Natural killer cell (primary cell): ENCODE results near the gene FUBP3. TPM values are rescaled to one million over a fixed set of nuclear protein-coding genes. Genes with fewer than 3 reads are reported as not detected.

Experiments
- ATAC-seq, 3 donors: fragments of 150-1000 bp in 2 of 3; fragments of 200-7000 bp in 1 of 3; cut with Tn5 transposase; 1 replicate in 1 of 3; 2 replicates in 2 of 3; pipeline ENCODE4 v1.10.0; 2021; ENCODE audit warnings: mild to moderate bottlenecking in 2 of 3, moderate library complexity in 2 of 3
- DNase-seq, 2 donors: peaks; one replicate each; pipeline versions ENCODE4 v3.0.0 to v3.0.0-alpha.2; 2013 to 2021; ENCODE audit warnings: mixed read lengths in 1 of 2
- H3K27ac ChIP-seq: one replicate; pipeline ENCODE4 v1.5.1; 2013; ENCODE audit warnings: mild to moderate bottlenecking, low read length
- H3K27me3 ChIP-seq: one replicate; pipeline ENCODE4 v1.6.1; 2013; ENCODE audit warnings: low read length; ENCODE audit not compliant: control insufficient read depth, insufficient read depth
- H3K36me3 ChIP-seq: one replicate; pipeline ENCODE4 v1.6.1; 2013; ENCODE audit warnings: low read length; ENCODE audit not compliant: control insufficient read depth, insufficient read depth
- H3K4me1 ChIP-seq: one replicate; pipeline ENCODE4 v1.6.1; 2013; ENCODE audit warnings: low read length; ENCODE audit not compliant: control insufficient read depth, insufficient read depth
- H3K4me3 ChIP-seq: one replicate; pipeline ENCODE4 v1.5.1; 2013; ENCODE audit warnings: low read length
- H3K9me3 ChIP-seq: one replicate; pipeline ENCODE4 v1.6.1; 2013; ENCODE audit warnings: low read length; ENCODE audit not compliant: control insufficient read depth, insufficient read depth
- H3K27ac Mint-ChIP-seq, 2 donors: one replicate each; pipeline ENCODE4 v1.8.0; 2022; ENCODE audit warnings: mild to moderate bottlenecking in 2 of 2, mixed read lengths in 2 of 2, moderate library complexity in 1 of 2
- H3K27me3 Mint-ChIP-seq, 2 donors: one replicate each; pipeline ENCODE4 v1.8.0; 2022; ENCODE audit warnings: low read depth in 2 of 2, mixed read lengths in 2 of 2
- H3K36me3 Mint-ChIP-seq: one replicate; pipeline ENCODE4 v1.8.0; 2022; ENCODE audit warnings: mixed read lengths
- H3K4me1 Mint-ChIP-seq, 2 donors: one replicate each; pipeline ENCODE4 v1.8.0; 2022; ENCODE audit warnings: mixed read lengths in 2 of 2
- H3K4me3 Mint-ChIP-seq: one replicate; pipeline ENCODE4 v1.8.0; 2022; ENCODE audit warnings: mild to moderate bottlenecking, moderate library complexity, mixed read lengths
- H3K9me3 Mint-ChIP-seq, 2 donors: one replicate each; pipeline ENCODE4 v1.8.0; 2022; ENCODE audit warnings: mixed read lengths in 2 of 2
- WGBS: methylation state at CpG from one replicate; pipeline ENCODE4 v1.1.7; 2013; ENCODE audit warnings: missing lambda C conversion rate; ENCODE audit not compliant: insufficient coverage; 5-methylcytosine and 5-hydroxymethylcytosine counted together
- intact Hi-C: fragments of 100-400 bp; cut with micrococcal nuclease; formaldehyde crosslinking; loops from one replicate; pipeline ENCODE4 v1.14.2; 2022
- total RNA-seq, 4 donors: library from RNA; stranded (reverse); fragments of 120-200 nt in 1 of 4; gene quantifications; one replicate each; pipeline versions ENCODE4 v1.2.3 to v1.2.4, GENCODE V29; 2013 to 2022
- TF ChIP-seq, protein P1 (sequence below): fragments of 200-600 bp; IDR thresholded peaks from one replicate; pipeline ENCODE4 v1.8.0; 2022; ENCODE audit warnings: antibody characterized with exemption

FUBP3 gene
- total RNA-seq, 3 donors from 2014 or later (not counting 1 experiment from before 2014, with no cell fraction given), result 40.8 to 45.2 (median 41.3) TPM

DNA sequence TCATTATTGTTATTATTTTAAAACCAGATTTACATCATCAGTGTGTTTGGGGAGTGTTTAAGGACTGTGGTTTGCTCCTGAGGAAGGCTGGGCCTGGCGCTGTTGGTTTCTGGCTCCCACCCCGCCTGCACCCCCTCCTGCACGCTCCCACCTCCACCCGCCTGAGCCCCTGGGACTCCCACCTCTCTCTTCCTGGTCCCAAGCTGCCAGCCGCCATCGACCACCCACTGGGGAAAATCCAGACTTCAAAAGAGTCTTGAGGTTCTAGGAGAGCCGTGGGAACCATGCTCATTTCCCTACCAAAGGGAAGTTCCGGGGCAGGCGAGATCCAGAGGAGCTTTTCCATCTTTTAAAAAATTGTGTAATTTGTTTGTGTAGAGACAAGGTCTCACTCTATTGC, 35.0 kb upstream of the FUBP3 start:
- peaks cover 0 to 5% of the 10 kb centered on the region in 2 donors for H3K4me1 Mint-ChIP-seq
- intact Hi-C loops, result no loop called here
- H3K36me3 Mint-ChIP-seq, result no peaks in the 10 kb centered on the region
- peaks cover 4% of the 10 kb centered on the region for H3K9me3 ChIP-seq
- no peaks in the 10 kb centered on the region for H3K27me3 ChIP-seq
- H3K27ac Mint-ChIP-seq, result no peak overlapping the region
- ATAC-seq (no peak), DNase-seq (no peak)
- no peak overlapping the region for H3K4me3 ChIP-seq
- H3K36me3 ChIP-seq, result no peaks in the 10 kb centered on the region
- no peaks in the 10 kb centered on the region for H3K9me3 Mint-ChIP-seq
- H3K27ac ChIP-seq, result no peak overlapping the region
- WGBS, result 77% methylated on average over 8 of the region's 9 CpGs
- peaks cover 13 to 21% of the 10 kb centered on the region in 2 donors for H3K27me3 Mint-ChIP-seq
- TF ChIP-seq, protein P1, sequence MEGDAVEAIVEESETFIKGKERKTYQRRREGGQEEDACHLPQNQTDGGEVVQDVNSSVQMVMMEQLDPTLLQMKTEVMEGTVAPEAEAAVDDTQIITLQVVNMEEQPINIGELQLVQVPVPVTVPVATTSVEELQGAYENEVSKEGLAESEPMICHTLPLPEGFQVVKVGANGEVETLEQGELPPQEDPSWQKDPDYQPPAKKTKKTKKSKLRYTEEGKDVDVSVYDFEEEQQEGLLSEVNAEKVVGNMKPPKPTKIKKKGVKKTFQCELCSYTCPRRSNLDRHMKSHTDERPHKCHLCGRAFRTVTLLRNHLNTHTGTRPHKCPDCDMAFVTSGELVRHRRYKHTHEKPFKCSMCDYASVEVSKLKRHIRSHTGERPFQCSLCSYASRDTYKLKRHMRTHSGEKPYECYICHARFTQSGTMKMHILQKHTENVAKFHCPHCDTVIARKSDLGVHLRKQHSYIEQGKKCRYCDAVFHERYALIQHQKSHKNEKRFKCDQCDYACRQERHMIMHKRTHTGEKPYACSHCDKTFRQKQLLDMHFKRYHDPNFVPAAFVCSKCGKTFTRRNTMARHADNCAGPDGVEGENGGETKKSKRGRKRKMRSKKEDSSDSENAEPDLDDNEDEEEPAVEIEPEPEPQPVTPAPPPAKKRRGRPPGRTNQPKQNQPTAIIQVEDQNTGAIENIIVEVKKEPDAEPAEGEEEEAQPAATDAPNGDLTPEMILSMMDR, result no peak
- H3K4me1 ChIP-seq, result no peaks in the 10 kb centered on the region
- no peak overlapping the region for H3K4me3 Mint-ChIP-seq

DNA sequence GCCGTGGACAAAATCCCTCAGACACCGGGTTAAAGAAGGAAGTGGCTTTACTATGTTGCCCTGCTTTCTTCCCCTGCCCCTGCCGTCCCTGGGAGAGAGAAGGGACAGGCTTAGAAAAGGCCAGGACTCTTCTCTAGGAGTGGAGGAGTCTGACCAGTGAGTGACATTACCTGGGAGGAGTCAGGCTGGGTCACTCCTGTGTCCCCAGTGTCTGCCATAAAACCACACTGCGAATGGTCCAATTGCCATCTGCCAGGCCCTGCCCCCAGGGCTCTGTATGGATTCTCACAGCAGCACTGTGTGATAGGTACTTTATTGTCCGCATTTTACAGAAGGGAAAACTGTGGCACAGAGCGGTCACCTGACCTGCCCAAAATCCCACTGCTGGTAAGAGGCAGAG, 31.3 kb upstream of the FUBP3 start:
- TF ChIP-seq, protein P1, result no peak
- H3K4me1 ChIP-seq, result no peaks in the 10 kb centered on the region
- H3K4me3 ChIP-seq, result no peak overlapping the region
- no peaks in the 10 kb centered on the region for H3K36me3 ChIP-seq
- Mint-ChIP-seq H3K27me3 (peaks cover 0 to 10% of the 10 kb centered on the region in 2 donors), H3K36me3 (no peaks in the 10 kb centered on the region), H3K27ac (no peak overlapping the region), H3K9me3 (no peaks in the 10 kb centered on the region), H3K4me1 (no peaks in the 10 kb centered on the region), H3K4me3 (no peak overlapping the region)
- DNase-seq, result no peak
- H3K27me3 ChIP-seq, result no peaks in the 10 kb centered on the region
- WGBS, result 79% methylated on average over 6 of the region's 6 CpGs
- peaks cover 4% of the 10 kb centered on the region for H3K9me3 ChIP-seq
- ATAC-seq, result no peak
- intact Hi-C loops, result no loop called here
- H3K27ac ChIP-seq, result no peak overlapping the region

DNA sequence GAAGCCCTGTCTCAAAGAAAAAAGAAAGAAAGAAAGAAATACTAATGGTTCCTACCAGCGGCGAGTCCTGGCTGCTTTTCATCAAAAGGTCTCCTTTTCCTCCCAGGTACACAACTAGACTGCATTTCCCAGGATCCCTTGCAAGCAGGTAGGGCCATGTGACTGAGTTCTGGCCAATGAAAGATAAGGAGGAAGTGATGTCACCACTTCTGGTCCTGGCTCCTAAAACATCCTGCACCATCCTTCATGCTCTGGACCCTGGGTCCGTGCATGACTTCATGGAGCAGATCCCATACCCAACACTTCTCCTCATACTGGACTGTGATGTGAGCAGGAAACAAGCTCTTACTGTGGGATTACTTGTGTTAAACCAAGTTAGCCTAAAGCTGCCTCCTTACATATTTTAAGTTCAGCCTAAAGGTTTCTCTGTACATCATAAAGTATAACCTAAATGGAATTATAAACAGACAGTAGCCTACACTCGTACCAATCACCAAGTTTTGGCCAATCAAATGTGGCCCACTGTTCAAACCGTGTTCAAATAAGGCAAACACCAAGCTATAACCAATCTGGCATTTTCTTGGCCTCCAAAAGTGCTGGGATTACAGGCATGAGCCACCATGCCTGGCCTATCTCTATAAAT, 30.2 kb upstream of the FUBP3 start:
- peaks cover 0 to 5% of the 10 kb centered on the region in 2 donors for H3K27me3 Mint-ChIP-seq
- H3K9me3 ChIP-seq, result peaks cover 4% of the 10 kb centered on the region
- H3K27me3 ChIP-seq, result no peaks in the 10 kb centered on the region
- H3K36me3 ChIP-seq, result no peaks in the 10 kb centered on the region
- no peak overlapping the region for H3K27ac Mint-ChIP-seq
- intact Hi-C loops, result no loop called here
- ATAC-seq (no peak), DNase-seq (no peak)
- H3K36me3 Mint-ChIP-seq, result no peaks in the 10 kb centered on the region
- no peaks in the 10 kb centered on the region for H3K9me3 Mint-ChIP-seq
- H3K4me3 ChIP-seq, result no peak overlapping the region
- no peak overlapping the region for H3K27ac ChIP-seq
- 95% methylated on average over 3 of the region's 5 CpGs for WGBS
- TF ChIP-seq, protein P1, result no peak
- H3K4me1 Mint-ChIP-seq, result no peaks in the 10 kb centered on the region
- H3K4me3 Mint-ChIP-seq, result no peak overlapping the region
- no peaks in the 10 kb centered on the region for H3K4me1 ChIP-seq

DNA sequence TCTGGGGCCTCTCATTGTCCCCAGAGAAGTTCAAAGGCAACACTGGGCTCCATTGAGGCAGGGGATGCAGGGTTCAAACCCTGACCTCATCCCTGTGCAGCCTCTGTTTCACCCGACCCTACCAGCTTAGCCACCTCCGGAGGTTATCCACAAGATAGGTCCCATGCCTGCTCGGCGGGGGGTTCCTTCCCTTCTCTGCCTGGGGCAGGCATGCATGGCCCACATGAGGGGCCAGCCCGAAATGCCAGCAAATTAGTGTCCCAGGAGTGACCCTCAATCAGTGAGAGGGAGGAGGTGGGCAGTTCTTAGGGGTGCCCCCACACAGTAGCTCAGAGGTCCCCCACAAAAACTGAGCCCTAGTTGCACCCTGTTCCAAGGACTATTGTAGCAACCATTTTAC, 24.8 kb upstream of the FUBP3 start:
- DNase-seq, result no peak
- Mint-ChIP-seq H3K36me3 (no peaks in the 10 kb centered on the region), H3K4me3 (no peak overlapping the region), H3K27me3 (peaks cover 6 to 8% of the 10 kb centered on the region in 2 donors), H3K27ac (no peak overlapping the region), H3K4me1 (no peaks in the 10 kb centered on the region), H3K9me3 (no peaks in the 10 kb centered on the region)
- ATAC-seq, result peak in 1 of 3 donors; percentile 19
- Histone ChIP-seq H3K27me3 (no peaks in the 10 kb centered on the region), H3K9me3 (no peaks in the 10 kb centered on the region), H3K36me3 (no peaks in the 10 kb centered on the region), H3K4me3 (no peak overlapping the region), H3K27ac (no peak overlapping the region), H3K4me1 (no peaks in the 10 kb centered on the region)
- 81% methylated on average over 5 of the region's 5 CpGs for WGBS
- intact Hi-C loops, result no loop called here
- TF ChIP-seq, protein P1, result no peak
